GM18858 (cell line): ENCODE data around the gene AKR1C1.
"Not testable (repeated sequence)": the region's sequence is repeated elsewhere in the genome, so short reads cannot be mapped to it uniquely, and the experiment has no call there.

Experiments used
- ATAC-seq: cut with Tn5 transposase; IDR thresholded peaks from one replicate; pipeline ENCODE4 v1.9.1; 2021; ENCODE audit not compliant: unreplicated experiment

Gene AKR1C1

GRCh38 chr10:5014200-5014910 lies 51.1 kb downstream of the AKR1C1 start:
- ATAC-seq, result not testable (repeated sequence)

GRCh38 chr10:5014936-5015335 lies 51.7 kb downstream of the AKR1C1 start:
- ATAC-seq, result no peak

GRCh38 chr10:5018134-5018533 lies 54.9 kb downstream of the AKR1C1 start:
- no peak for ATAC-seq

- not testable (repeated sequence) for ATAC-seq
Observed at GRCh38 chr10:5018671-5019277, 55.6 kb downstream of the AKR1C1 start.

GRCh38 chr10:5019770-5020612 lies 56.8 kb downstream of the AKR1C1 start:
- ATAC-seq, result not testable (repeated sequence)

- ATAC-seq, result not testable (repeated sequence)
Observed at GRCh38 chr10:5021624-5022290, 58.5 kb downstream of the AKR1C1 start.

- ATAC-seq, result no peak
Observed at GRCh38 chr10:5023177-5023805, 60.1 kb downstream of the AKR1C1 start.

- not testable (repeated sequence) for ATAC-seq
Observed at GRCh38 chr10:5025461-5025881, 62.3 kb downstream of the AKR1C1 start.

GRCh38 chr10:5030989-5031388 lies 67.8 kb downstream of the AKR1C1 start:
- ATAC-seq, result no peak

- ATAC-seq, result not testable (repeated sequence)
Observed at GRCh38 chr10:5031588-5031987, 68.4 kb downstream of the AKR1C1 start.

GRCh38 chr10:5032444-5032843 lies 69.2 kb downstream of the AKR1C1 start:
- ATAC-seq, result not testable (repeated sequence)
